Measurements from ENCODE around the gene RAB24.
"Not testable (repeated sequence)": the region's sequence is repeated elsewhere in the genome, so short reads cannot be mapped to it uniquely, and the experiment has no call there.

The RAB24 gene

DNA sequence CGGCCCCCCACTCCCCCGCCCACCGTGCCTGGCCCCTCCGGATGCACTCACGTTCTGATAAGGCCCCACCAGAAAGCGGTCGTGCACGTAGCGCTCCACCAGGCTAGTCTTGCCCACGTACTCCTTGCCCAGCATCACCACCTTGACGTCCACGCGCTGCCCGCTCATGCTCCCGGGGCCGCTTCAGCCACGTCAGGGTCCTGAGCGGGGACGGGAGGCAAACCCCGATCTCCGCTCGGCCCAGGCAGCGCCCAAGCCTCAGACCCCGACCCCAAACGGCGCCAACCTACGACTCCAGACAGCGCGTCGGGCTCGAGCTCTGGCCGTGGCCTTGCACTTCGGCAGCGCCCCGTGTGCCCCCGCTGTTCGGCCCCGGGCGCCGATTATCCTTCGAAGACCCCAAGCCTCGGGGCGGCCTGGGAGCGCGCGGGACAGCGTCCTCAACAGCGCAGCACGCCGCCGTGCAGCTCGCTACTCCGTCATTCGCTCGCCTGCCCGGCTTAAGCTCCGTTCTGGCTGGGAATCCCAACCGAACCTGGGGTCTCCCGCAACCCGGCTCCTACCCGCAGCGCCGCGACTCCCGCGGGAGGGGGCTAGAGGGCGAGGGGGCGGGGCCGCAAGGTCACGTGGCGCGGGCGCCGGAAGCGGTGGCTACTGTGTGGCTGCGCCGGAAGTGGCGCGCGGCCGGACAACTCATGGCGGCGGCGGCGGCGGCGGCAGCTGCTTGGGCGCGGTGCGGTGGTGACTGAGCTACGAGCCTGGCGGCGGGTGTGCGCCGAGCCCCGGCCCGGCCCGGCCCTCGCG lies at the start of gene RAB24, which contains the start of gene PRELID1:
Gene RAB24, minus strand, starts transcription at position 599 of the 804 bp plus-strand sequence. Its CDS starts 431 bp downstream, at position 168.
Gene PRELID1, plus strand, starts transcription at position 679 of the 804 bp plus-strand sequence. CDS start 187 bp downstream, outside the sequence.
- peak; percentile 84 for DNase-seq (ENCODE audit: low spot score)

- DNase-seq (ENCODE audit: low spot score) = no peak
Observed at GRCh38 chr5:177353093-177353492, 49.6 kb upstream of the RAB24 start.

DNA sequence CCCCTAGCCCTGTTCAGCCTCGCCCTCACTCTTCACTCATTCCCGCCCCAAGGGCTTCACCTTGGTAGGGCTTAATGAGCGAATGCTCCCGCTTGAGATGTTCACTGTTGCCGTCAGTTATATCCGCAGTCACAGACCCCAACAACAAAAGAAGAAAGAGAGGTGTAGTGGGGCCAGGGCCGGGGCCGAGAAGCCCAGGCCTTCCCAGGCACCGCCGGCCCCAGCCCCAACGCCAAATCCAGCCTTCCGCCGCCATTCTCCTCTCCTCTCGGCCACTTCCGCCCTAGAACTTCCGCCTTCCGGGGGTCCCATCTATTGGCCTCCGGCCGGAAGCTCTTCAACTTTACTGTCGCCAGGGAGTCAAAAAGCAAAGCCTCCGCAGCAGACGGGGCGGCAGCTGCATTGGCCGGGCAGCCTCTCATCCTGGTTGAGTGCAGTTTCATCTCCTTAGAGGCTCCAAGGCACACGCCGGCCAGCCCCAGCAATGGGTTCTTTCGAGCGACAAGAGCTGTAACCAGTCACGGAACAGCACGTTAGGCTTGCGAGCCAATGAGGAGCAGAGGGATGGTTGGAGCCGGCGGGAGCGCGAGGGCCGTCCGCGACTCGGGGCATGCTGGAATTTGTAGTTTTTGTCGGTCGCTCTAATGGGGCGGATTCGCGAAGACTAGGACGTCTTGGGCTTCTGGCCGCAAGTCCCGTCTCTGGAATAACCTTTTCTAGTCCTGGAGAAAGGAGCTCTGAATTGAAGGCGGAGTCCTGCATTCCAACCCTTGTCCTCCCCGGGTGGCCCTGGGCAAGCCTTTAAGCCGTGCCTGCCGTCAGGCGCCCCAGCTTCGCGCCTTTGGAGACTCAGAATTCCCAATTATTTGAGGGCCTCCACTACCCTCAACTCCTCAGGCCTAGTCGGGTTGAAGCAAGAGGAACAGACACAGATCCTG lies 48.1 kb upstream of the RAB24 start, which contains the start of gene LMAN2:
Gene LMAN2, minus strand, starts transcription at position 277 of the 938 bp plus-strand sequence. Its CDS starts 21 bp downstream, at position 256.
- peak; percentile 95 for DNase-seq (ENCODE audit: low spot score)

GRCh38 chr5:177350776-177351391 lies 47.4 kb upstream of the RAB24 start:
- peak; percentile 6 for DNase-seq (ENCODE audit: low spot score)

DNA sequence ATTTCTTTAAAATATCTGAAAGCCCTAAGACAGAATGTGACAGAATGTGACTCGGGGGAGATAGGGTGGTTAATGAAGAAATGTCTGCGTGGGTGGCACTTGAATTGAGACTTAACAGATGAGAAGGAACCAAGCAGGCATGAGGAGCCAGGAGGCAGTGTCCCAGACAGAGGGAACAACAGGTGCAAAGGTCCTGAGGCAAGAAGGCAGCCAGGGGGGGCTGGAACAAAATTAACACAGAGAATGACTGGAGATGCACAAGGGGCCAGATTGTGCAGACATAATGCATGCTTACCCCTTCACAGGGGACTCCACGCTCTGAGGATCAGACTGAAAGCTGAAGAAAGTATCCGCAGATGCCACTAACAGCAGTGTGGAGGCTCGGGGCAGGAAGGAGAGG lies 46.2 kb upstream of the RAB24 start:
- no peak for DNase-seq (ENCODE audit: low spot score)

DNA sequence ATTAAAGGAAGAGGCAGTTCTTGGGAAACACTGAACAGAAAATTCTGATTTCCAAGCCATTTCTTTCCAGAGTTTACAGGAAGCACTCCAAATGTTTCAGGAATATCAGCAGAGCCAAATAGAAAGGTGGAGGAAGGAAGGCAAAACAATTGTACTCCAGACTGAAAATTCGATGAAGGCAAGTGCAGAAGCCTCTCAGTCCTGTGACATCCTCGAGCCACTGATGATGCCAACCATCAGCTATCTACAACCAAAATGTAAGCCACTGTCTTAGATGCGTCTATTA lies 45.8 kb upstream of the RAB24 start:
- DNase-seq (ENCODE audit: low spot score) = no peak

DNA sequence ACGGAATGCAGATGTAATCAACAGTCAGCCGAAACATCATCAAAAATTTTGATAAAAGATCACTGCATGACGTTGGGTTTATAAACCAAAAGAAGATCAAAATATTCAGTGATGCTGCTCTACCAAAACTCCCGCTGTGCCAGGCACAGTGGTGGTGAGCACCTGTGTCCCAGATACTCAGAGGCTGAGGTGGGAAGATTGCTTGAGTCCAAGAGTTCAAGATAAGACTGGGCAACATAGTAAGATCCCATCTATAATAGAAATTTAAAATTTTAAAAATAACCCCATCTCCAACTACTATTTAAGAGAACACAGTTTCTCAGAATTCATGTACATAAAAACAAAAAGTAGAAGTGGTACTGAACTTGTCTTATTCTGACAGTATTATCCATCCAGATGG lies 44.2 kb upstream of the RAB24 start:
- DNase-seq (ENCODE audit: low spot score) = no peak

DNA sequence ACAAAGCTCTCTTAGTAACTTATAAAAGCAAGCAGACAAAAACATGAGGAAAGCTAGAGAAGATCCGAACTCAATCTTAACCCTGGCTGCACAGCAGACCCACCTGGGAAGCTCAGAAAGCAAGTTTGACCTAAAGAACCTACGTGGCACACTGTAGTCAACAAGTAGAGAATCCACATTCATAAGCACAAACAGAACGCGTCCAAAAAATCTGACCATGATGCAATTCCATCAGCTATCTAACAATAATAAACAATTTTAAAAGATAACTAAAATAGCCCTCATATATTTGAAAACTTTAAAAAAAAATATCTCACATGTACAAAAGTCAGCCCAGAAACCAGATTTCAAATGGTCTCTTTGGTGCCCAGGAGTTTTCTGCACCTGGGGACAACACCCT lies 43.3 kb upstream of the RAB24 start:
- DNase-seq (ENCODE audit: low spot score) = no peak

- DNase-seq (ENCODE audit: low spot score) = no peak
Observed at GRCh38 chr5:177344891-177345290, 41.4 kb upstream of the RAB24 start.

DNA sequence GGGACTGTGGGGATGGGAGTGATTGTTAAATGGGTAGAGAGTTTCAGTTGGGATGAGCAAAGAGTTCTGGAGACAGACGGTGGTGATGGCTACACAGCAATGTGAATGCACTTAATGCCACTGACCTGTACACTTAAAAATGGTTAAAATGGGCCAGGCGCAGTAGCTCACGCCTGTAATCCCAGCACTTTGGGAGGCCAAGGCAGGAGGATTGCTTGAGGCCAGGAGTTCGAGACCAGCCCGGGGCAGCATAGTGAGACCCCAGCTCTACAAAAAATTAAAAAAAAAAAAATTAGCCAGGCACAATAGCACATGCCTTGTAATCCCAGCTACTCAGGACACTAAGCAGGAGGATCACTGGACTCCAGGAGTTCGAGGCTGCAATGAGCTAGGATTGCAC lies 40.3 kb upstream of the RAB24 start:
- DNase-seq (ENCODE audit: low spot score) = no peak

DNA sequence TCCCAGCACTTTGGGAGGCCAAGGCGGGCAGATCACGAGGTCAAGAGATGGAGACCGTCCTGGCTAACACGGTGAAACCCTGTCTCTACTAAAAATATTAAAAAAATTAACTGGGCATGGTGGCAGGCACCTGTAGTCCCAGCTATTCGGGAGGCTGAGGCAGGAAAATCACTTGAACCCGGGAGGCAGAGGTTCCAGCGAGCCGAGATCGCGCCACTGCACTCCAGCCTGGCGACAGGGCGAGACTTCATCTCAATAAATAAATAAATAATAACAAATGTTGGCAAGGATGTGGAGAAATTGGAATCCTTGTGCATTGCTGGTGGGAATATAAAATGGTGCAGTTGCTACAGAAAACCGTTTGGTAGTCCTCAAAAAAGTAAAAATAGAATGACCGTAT lies 39.5 kb upstream of the RAB24 start:
- DNase-seq (ENCODE audit: low spot score) = not testable (repeated sequence)

DNA sequence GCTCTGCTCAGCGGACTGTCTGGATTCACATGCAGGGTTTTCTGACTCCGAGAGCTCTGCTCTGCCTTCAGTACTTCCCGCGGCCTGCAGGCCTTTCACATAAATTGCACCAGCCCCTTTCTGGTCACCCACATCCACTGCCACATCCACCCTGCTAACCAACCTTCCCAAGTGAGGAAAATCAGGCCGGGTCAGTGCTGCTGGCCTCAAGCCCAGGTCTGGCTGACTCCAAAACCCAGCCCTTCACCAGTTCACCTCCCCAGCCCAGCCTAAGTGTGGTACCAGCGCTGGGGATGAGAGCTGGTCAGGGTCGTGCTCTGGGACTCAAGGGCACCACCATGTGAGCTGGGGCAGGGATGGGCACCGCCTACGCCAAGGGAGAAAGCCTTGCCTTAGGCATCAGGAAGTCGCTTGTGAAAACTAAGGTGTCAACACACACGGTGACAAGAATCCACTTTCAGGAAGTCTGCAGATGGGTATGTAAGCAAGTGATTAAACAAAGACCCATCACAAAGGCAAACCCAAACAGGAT lies 35.7 kb upstream of the RAB24 start:
- peak; percentile 14 for DNase-seq (ENCODE audit: low spot score)

- no peak for DNase-seq (ENCODE audit: low spot score)
Observed at GRCh38 chr5:177338251-177339106, 35.0 kb upstream of the RAB24 start.

- DNase-seq (ENCODE audit: low spot score) = no peak
Observed at GRCh38 chr5:177336603-177337494, 33.3 kb upstream of the RAB24 start.

DNA sequence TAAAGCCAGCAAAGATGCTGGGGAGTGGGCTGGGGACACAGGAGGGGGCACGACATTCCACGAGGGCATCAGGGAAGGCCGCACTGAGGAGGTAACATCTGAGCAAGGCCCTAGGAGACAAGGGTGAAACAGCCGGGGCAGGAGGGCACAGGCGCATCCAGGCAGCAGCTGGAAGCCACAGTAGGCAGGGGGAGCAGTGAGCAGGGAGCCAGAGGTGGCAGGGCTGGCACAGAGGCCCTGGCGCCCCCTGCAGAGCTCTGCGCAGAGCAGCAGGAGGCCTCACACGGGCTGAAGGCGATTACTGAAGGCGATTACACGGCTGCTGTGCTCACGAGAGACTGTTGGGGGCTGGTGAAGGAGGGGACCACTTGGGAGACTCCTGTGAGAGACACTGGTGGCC lies 32.6 kb upstream of the RAB24 start:
- peak; percentile 60 for DNase-seq (ENCODE audit: low spot score)

DNA sequence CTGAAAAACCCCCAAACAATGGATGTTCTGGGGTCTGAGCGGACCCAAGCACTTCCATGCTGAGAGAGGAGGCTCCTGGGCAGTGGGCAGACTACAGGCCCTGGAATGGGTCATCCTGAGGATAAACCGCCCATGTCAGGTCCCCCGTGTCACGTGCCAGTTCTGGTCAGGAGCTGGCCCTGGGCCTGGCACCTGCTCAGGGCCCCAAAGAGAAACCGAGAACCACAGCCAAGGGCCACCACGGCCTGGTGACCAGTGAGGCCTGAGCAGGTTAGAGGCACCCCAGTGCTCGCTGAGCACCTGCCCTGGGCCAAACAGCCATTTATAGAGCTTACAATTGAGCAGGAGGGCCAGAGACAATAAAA lies 32.2 kb upstream of the RAB24 start:
- no peak for DNase-seq (ENCODE audit: low spot score)

GRCh38 chr5:177334781-177335700 lies 31.5 kb upstream of the RAB24 start:
- no peak for DNase-seq (ENCODE audit: low spot score)

DNA sequence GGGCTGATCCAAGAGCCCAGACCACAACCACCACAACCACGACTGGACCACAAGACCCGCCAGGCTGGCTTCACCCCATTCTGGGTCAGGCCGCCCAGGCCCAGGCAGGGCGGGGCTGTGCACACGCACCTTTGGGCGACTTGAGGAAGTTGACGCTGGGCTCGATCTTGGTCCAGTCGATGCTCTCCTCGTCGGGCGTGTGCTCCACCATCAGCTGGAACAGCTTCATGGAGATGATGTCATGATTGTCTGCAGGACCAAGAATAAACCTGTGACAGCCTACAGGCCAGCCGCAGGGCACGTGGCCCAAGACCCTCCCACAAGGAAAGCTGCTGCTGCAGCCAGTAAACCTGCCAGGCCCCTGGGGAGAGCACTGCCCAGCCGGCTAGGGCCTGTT lies 30.6 kb upstream of the RAB24 start:
- no peak for DNase-seq (ENCODE audit: low spot score)

Data from kidney tubule cell (primary cell).